Thoracic aorta endothelial cell (primary cell): Measurements from ENCODE around the gene C6orf58. TPM values are rescaled to one million over a fixed set of nuclear protein-coding genes. Genes with fewer than 3 reads are reported as not detected.

Experiments
- total RNA-seq: library from RNA; depleted of rRNA; stranded (reverse); fragments of >200 nt; gene quantifications from 2 replicates; pipeline ENCODE4 v1.2.3, GENCODE V29; 2012

Gene C6orf58
- total RNA-seq = not detected in 2 replicates

DNA sequence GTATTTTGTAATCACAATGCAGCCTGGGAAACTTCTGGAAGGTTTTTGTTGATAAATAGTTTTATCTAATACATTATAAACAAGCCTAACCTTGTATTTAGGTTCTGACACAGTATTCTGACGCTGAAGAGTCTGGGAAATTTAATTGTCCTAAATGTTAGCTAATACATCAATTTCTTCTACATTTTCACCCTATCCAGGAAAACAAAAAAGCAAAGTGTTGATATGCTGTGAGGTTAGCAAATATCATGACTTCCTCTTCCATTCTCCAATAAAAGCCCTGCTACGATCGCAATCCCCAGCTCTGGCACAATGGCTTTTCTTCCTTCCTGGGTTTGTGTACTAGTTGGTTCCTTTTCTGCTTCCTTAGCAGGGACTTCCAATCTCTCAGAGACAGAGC is at the start of gene C6orf58:
Gene C6orf58 (plus strand): TSS at position 301 of the 400 bp plus-strand sequence. CDS start 12 bp downstream, at position 313.

Other genes starting within 250 kb of the C6orf58 start
- 50.4 and 60.1 TPM in 2 replicates for gene ECHDC1, start 233.6 kb upstream of the C6orf58 start, total RNA-seq
- 0.07 and 0.13 TPM in 2 replicates for gene KIAA0408, start 117.8 kb upstream of the C6orf58 start, total RNA-seq